PC-9 (cell line): ENCODE measurements around the gene PSME3IP1.

Experiments used
- CTCF ChIP-seq: fragments of 200-600 bp; sonication (generic); conservative IDR thresholded peaks from 2 replicates; pipeline ENCODE4 v1.6.1; 2017; ENCODE audit warnings: mixed run types, antibody characterized with exemption, mild to moderate bottlenecking, moderate library complexity
- EZH2 ChIP-seq: fragments of 200-600 bp; sonication (generic); IDR thresholded peaks from 2 replicates; pipeline ENCODE4 v1.8.0; 2017; ENCODE audit warnings: antibody characterized with exemption, low read depth

- TF ChIP-seq CTCF (peak; percentile 73), EZH2 (no peak)
Measured at GRCh38 chr16:57167953-57168352, 17.9 kb downstream of the PSME3IP1 start.
